Nephron progenitor cell (in vitro differentiated cells): Measurements from ENCODE around the gene LONP2.
"Not testable (repeated sequence)": the region's sequence is repeated elsewhere in the genome, so short reads cannot be mapped to it uniquely, and the experiment has no call there.

Experiments used
- DNase-seq: peaks from one replicate; pipeline ENCODE4 v3.0.0; 2021
- H3K27ac Mint-ChIP-seq: 2 replicates; pipeline ENCODE4 v1.8.0; 2021; ENCODE audit warnings: mild to moderate bottlenecking, moderate library complexity, mixed read lengths
- H3K27me3 Mint-ChIP-seq: 2 replicates; pipeline ENCODE4 v1.8.0; 2021; ENCODE audit warnings: mild to moderate bottlenecking, low read depth, mixed read lengths; ENCODE audit not compliant: poor library complexity
- H3K36me3 Mint-ChIP-seq: 2 replicates; pipeline ENCODE4 v1.8.0; 2021; ENCODE audit warnings: low read depth, mixed read lengths
- H3K4me1 Mint-ChIP-seq: 2 replicates; pipeline ENCODE4 v1.8.0; 2021; ENCODE audit warnings: mixed read lengths
- H3K4me3 Mint-ChIP-seq: 2 replicates; pipeline ENCODE4 v1.8.0; 2021; ENCODE audit warnings: mild to moderate bottlenecking, moderate library complexity, mixed read lengths
- H3K9me3 Mint-ChIP-seq: 2 replicates; pipeline ENCODE4 v1.8.0; 2021; ENCODE audit warnings: mild to moderate bottlenecking, moderate library complexity, mixed read lengths
- CTCF ChIP-seq: fragments of 200-600 bp; sonication (generic); IDR thresholded peaks from 2 replicates; pipeline ENCODE4 v1.5.0; 2021; ENCODE audit warnings: antibody characterized with exemption

Gene LONP2

DNA sequence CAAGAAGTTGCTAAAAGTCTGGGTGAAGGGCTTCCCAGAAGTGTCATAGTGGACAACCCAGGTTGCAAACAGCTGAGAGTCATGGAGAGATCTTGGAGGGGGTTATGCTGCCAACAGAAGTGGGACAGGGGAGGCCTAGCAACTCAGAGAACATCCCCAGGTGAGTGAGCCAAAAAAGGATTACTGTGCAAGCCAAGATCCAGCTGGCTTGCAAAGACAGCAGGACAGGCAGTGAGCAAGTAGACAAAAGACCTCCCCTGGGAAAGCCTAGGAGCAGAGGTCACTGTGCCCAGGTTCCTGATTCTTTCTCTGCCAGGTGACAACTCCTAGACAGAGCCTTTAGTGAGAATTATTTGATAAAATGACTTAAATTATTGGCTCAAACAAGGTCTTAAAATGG is 9.5 kb upstream of the LONP2 start:
- peaks cover 5% of the 10 kb centered on the region for H3K27me3 Mint-ChIP-seq
- H3K9me3 Mint-ChIP-seq: peaks cover 1% of the 10 kb centered on the region
- no peak for TF ChIP-seq CTCF
- DNase-seq: no peak
- no peaks in the 10 kb centered on the region for H3K36me3 Mint-ChIP-seq
- no peak overlapping the region for H3K4me3 Mint-ChIP-seq
- H3K27ac Mint-ChIP-seq: no peak overlapping the region
- H3K4me1 Mint-ChIP-seq: no peaks in the 10 kb centered on the region

DNA sequence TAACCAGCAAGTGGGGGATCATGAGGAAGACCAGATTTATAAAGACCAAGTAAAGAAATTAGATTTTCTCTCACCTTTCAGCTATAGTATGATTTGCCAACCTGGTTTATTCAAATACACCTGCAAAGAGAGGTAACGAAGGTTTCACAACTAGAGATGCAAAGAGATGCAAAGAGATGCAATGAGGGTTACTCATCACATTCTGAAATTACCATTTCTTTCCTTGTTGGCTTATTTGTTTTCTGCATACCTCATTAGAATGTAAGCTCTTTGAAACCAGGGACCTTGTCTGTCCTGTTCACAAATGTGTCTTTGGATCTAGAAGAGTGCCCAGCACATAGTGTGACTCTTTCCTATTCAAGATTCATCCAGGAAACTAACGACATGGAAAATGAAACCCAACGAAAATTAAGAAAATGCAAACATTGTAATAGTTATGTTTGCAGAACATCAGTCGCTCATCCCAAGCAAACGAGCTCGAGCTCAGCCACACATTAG is 9.0 kb upstream of the LONP2 start:
- Mint-ChIP-seq H3K36me3 (no peaks in the 10 kb centered on the region), H3K27me3 (peaks cover 5% of the 10 kb centered on the region), H3K27ac (no peak overlapping the region), H3K9me3 (peaks cover 6% of the 10 kb centered on the region), H3K4me1 (no peaks in the 10 kb centered on the region), H3K4me3 (no peak overlapping the region)
- TF ChIP-seq CTCF: no peak
- no peak for DNase-seq

DNA sequence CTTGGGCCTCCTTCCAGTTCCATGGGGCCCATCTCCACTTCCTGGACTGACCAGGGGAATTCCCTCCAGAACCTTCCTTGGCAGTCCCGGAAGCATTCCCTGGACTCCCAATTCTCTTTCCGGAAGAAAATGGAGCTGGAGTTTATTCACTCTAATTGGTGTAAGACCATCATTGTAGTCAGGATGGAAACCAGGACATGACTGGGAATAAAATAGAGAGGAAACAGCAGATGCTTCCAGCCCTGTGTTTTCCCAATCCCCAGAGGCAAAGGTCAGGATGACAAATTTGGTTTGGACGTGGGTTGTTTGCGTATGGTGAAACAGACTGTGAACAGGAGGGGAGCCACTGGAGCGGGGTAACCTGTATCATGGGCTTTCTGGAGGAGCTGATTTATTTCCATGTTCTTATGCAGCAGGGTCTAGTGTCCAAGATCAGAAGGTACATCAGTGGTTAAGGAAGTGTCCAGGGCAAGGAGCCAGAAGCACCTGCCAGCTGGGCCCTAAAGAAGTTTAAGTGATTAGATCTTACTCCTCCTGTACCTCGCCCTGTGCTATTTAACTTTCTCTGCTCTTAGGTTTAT is 8.5 kb upstream of the LONP2 start:
- H3K36me3 Mint-ChIP-seq: no peaks in the 10 kb centered on the region
- peaks cover 10% of the 10 kb centered on the region for H3K9me3 Mint-ChIP-seq
- TF ChIP-seq CTCF: no peak
- no peak overlapping the region for H3K27ac Mint-ChIP-seq
- peaks cover 5% of the 10 kb centered on the region for H3K27me3 Mint-ChIP-seq
- no peak overlapping the region for H3K4me3 Mint-ChIP-seq
- no peaks in the 10 kb centered on the region for H3K4me1 Mint-ChIP-seq
- DNase-seq: no peak

GRCh38 chr16:48236286-48236685 is 7.8 kb upstream of the LONP2 start:
- no peak for TF ChIP-seq CTCF
- no peak overlapping the region for H3K4me3 Mint-ChIP-seq
- H3K4me1 Mint-ChIP-seq: no peaks in the 10 kb centered on the region
- no peaks in the 10 kb centered on the region for H3K36me3 Mint-ChIP-seq
- no peak for DNase-seq
- H3K9me3 Mint-ChIP-seq: peaks cover 17% of the 10 kb centered on the region
- H3K27me3 Mint-ChIP-seq: peaks cover 5% of the 10 kb centered on the region
- no peak overlapping the region for H3K27ac Mint-ChIP-seq

- peaks cover 26% of the 10 kb centered on the region for H3K9me3 Mint-ChIP-seq
- H3K27ac Mint-ChIP-seq, DNase-seq, H3K4me3 Mint-ChIP-seq, H3K27me3 Mint-ChIP-seq, H3K4me1 Mint-ChIP-seq, H3K36me3 Mint-ChIP-seq: not testable (repeated sequence)
These were observed 4.0 kb upstream of the LONP2 start for GRCh38 chr16:48240147-48240546.

DNA sequence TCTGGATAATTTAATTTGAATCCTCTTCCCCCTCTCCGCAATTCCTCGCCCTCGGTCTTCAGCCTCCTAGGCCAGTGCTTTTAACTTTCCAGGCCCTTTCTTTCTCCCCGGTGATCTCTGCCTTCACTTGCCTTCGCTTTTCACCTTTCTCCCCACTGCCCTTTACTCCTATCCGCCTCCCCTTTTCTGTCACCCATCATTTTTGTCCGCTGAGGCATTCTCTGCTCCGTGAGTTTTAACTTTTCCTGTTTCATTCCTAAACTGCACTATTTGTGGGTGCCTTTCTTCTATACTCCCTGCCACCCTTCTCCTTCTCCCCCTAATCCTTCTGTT is 729 bp downstream of the LONP2 start:
- Mint-ChIP-seq H3K4me3 (peak overlapping the region; percentile 98), H3K27ac (peak overlapping the region; percentile 79), H3K4me1 (peaks cover 20% of the 10 kb centered on the region), H3K36me3 (no peaks in the 10 kb centered on the region), H3K9me3 (peaks cover 23% of the 10 kb centered on the region), H3K27me3 (no peaks in the 10 kb centered on the region)
- no peak for TF ChIP-seq CTCF
- no peak for DNase-seq
